Activated T-helper 9 cell treated with anti-CD3 and anti-CD28 coated beads, Interleukin-2, amount 50 U/mL, for 16 hours (primary cell): ENCODE data around the gene LAMC3.
"Not testable (repeated sequence)": the region's sequence is repeated elsewhere in the genome, so short reads cannot be mapped to it uniquely, and the experiment has no call there.

Experiments
- DNase-seq: peaks from one replicate; pipeline ENCODE4 v3.0.0-alpha.2; 2020; ENCODE audit warnings: low read depth

The LAMC3 gene

DNA sequence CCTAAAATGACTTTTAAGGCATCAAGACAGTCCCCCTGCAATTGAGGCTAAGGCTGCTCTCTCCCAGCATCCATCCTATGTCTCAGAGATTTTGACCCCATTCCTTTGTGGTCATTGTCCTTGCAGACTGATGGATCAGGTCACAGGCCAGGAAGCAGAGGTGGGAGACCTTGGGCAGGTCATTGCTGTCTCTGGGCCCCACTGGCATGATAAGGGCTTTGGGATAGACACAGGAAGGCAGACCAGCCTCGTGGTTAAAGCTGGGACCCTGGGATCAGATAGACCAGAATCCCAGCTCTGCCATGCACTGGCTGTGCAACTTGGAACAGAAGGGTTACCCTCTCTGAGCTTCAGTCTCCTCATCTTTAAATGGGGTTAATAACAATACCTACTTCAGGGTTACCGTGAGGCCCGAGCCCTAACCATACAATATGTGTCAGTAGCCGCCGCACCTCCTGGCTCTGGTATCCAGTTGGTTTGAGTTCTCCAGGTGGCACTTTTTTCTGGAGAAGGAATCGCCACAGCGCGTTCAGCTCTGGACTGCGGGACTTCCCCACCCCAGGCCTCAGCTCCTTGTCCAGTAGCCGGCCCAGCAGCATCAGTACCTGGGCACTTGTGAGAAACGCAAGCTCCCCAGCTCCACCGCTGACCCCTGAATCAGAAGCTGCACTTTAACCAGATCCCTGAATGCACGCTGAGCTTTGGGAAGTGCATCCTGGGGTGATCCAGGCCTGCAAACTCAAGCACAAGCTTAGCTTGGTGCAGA is 21.4 kb downstream of the LAMC3 start:
- no peak for DNase-seq

DNA sequence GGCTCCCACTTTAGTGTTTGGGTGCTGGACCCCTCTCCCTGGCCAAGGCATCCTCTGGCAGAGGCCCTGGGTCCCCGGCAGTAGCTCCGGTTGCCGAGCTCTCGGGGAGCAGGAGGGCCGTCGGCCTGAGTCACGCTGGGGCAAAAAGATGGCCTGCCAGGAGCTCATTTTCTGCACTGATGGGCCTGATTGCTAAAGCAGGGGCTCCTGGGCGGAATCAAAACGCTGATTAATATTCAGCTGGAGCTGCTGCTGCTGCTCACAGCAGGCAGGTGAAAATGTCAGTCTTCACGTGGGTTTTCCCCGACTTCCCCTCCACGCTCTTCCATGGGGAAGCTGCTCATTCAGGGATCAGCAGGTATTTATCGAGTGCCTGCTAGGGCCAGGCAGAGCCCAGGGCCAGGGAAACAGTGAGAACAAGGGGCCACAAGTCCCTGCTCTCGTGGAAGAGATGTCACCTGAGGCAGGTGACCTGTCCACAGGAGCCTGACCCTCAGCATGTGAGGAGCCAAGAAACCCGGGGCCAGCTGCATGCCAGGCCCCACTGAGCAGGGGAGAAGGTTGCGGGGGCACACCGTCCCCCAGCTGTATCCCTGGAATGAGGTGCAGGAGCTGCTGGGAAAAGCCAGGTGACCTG is 22.1 kb downstream of the LAMC3 start:
- no peak for DNase-seq

DNA sequence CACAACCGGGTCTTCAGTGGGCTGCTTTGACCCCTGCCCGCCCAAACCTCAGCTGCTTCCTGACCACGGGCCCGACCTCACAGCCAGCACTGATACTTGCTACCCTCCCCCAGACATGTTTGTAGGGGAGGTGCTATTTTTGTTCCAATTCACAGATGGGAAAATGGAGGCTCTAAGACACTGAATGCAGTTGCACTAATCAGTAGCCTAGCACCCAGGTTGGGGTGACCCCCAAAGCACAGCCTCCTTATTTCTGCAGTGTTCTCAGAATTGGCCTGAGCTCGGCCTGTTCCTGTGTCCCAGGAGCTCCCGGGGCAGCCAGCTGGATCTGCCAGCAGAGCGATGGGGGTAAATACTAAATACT is 22.6 kb downstream of the LAMC3 start:
- no peak for DNase-seq

DNA sequence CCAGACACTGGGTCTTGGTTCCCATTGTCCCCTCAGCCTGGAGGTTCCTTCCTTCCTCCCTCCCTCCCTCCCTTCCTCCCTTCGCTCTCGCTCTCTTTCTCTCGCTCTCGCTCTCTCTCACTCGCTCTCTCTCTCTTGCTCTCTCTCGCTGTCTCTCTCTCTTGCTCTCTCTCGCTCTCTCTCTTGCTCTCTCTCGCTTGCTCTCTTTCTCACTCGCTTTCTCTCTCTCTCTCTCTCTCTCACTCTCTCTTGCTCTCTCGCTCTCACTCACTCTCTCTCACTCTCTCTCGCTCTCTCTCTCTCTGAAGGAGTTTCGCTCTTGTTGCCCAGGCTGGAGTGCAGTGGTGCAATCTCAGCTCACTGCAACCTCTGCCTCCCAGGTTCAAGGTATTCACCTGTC is 23.4 kb downstream of the LAMC3 start:
- DNase-seq, result no peak

DNA sequence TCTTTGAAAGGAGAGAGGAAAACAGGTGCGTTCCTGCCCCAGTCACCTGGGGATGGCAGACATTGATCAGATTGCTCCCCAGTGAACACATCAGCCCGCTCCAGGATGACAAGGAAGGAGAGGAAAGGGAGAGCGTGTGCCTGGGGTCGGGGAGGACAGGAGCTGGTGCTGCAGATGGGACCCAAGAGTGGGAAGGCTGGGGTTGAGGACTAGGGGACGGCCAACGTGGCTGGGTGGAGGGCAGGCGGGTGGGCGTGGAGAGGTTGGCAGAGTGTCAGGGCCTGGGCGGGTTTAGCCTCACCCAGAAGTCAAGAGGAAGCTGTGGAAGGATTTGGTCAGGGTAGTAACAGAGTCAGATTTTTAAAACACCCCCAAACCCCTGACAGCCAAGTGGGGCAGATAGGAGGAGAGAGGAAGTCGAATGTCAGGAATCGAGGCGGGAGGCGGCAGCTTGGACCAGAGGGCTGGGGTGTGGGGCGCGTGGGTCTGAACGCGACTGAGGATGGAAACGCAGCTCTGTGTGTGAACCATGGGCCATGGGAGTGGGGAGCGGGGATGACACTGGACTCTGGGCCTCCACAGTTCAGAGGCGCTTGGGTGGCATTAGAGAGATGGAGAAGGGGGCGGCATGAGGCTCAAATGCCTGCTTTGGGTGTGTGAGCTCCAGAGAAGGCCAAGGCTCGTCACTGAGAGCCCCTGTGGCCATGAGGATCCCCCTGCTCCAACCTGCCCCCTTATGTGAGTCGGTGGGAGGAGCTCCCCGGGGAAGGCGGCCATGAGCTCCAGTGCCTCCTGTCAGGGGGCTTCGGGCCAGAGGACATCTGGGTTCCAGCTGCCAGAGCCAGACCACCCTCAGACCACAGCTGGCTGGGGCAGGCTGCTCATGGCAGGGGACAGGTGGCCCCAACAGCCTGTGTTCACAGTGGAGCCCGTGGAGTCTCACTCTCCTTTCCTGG is 24.6 kb downstream of the LAMC3 start:
- DNase-seq, result no peak

DNA sequence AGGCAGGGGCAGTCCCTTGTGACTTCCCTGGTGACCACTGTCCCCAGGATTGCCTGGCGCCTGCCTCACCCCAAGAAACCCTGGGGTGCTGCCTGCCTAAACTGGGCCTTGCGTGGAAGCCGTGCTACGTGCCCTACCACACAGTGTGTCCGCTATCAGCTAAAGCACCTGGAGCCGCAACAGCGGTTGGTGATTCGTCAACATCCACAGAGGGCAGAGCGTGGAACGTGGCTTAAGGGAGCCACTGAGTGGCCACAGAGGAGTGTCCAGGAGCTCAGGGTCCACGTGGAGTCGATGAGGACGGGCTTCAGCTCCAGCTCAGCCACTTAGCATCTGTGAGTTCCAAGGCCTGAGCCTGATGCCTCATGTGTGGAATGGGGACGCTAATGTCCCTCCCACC is 25.3 kb downstream of the LAMC3 start:
- no peak for DNase-seq

DNA sequence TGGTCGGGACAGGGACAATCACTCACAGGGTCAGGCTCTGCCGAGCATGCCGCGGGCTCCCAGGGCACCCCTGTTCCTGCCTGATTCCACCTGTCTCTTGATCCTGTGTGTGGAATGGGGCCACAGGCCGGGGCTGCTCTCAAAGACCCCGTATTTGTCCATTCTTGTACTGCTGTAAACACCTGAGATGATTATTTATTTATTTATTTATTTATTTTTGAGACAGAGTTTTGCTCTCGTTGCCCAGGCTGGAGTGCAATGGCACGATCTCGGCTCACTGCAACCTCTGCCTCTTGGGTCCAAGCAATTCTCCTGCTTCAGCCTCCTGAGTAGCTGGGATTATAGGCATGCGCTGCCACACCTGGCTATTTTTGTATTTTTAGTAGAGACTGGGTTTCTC is 25.8 kb downstream of the LAMC3 start:
- not testable (repeated sequence) for DNase-seq

DNA sequence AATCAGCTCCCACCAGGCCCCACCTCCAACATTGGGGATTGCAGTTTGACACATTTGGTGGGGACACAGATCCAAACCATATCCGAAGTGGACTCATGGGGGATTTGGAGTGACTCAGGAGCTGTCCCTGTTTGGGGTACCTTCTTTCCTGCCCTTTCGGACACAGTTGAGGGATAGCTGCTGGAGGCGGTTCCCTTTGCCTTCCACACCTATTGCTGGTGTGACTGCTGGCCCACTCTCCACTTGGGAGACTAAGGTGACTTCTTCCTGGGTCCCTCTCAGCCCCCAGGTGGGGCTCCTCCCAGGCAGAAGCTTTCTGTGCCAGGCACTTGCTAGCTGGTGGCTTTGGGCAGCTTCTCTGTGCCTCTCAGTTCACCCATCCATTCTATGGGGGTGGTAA is 26.6 kb downstream of the LAMC3 start:
- no peak for DNase-seq

DNA sequence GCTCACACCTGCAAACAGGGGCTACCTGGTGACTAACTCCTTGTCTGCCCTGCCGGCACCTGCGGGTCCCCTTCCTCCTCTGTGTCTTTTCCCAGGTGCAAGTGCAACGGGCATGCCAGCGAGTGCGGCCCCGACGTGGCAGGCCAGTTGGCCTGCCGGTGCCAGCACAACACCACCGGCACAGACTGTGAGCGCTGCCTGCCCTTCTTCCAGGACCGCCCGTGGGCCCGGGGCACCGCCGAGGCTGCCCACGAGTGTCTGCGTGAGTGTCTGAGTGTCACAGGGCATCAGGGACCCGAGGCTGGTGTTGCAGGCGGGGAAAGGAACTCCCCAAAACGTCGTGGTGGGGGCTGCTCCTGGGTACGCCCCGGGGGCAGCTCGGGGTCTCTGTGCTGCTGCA is 27.1 kb downstream of the LAMC3 start:
- DNase-seq, result no peak

DNA sequence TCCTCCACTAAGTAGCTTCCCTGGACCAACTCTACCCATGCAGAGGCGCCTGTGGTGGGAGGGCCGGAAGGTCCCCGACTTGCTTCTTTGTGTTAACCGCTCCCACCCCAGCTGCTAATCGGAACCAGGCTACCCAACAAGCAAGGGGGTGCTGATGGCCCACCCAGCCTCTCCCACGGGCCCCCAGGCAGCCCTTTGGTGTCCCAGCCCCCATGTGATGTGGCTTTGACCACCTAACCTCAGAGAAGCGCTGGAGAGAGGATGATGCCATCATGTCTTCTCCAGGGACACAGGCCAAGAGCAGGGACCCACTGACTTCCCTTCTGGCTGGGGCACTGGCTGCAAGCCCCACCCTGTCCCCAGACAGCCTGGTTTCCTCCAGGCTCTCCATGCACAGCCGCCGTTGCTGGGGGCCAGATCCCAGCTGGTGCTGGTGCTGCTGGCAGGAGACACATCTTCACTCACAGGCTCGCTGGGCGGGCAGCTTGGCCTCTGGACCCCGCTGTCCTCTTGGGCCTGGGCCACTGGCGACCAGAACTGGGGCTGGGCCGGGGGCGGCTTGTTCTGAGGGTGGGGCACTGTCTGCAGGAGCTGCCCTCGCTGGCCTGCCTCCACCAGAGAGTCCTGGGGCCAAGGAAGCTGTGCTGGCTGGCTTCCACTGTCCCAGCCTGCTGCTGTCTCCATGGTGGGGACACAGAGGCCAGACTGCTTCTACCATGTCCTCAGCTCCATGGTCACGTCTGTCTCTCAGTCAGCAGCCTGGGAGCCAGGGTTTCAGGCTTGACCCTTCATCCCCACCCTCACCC is 27.8 kb downstream of the LAMC3 start:
- DNase-seq, result no peak

DNA sequence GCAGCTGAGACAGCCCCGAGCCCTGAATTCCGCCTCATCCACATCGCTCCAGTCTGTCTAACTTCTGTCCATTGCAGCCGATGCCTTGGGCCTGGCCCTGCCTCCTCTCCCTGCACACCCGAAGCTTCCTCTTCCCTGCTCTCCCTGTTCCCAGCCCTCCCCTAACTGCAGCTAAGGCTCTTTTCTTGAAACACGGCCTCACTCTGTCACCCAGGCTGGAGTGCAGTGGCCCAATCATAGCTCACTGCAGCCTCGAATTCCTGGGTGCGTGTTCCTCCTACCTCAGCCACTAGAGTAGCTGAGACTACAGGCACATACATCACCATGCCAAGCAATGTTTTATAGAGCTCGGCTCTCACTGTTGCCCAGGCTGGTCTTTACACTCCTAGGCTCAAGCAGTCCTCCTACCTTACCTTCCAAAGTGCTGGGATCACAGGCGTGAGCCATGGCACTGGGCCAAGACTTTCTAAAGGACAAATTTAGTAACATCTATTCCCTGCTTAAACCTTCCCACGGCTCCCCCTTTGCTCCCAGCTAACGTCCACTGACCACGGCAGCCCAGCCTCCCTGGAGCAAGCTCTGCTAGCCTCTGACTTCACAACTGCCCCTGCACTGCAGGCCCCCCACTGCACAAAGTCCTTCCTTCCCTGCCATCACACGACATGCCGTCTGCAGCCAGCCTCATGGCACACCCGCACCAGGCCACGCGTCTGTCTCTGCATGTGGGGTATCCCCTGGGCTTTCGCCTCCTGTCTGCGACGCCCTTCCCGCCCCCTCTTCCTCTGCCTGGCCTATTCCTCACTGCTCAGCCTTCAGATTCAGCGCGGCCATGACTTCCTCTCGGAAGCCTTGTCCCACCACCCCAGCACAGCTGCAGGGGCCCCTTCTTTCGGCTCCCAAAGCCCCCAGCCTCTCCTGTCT is 28.6 kb downstream of the LAMC3 start:
- DNase-seq, result no peak

DNA sequence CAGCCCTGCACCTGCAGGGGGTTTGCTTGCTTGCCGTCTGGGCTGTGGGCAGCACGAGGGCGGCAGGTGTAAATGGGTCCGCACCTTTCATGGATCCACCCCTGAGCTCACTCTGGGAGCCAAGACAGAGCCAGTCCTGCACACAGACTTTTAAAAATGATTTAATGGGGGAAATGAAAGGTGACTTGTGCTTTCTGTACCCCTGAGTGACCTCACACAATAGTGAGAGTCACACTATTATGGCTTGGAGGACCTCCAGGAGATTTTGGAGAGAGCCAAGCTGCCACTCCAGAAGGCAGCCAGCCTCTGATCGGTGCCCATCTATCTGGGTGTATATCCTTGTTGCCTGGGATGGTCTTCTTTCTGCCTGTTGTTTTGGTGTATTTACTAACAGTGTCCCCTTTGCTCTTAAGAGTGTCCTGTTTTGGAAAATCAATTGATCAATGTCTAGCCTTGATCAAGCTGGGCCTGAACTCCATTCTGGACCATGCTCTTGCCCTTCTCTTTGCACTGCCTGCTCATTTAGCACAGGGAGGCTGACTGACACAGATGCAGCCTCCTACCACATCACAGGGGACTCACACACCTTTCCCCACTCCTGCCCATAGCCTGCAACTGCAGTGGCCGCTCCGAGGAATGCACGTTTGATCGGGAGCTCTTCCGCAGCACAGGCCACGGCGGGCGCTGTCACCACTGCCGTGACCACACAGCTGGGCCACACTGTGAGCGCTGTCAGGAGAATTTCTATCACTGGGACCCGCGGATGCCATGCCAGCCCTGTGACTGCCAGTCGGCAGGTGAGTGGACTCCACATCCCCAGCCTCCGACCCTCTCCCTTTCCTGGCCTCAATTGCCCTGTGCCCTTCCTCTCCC is 29.5 kb downstream of the LAMC3 start:
- DNase-seq, result no peak

DNA sequence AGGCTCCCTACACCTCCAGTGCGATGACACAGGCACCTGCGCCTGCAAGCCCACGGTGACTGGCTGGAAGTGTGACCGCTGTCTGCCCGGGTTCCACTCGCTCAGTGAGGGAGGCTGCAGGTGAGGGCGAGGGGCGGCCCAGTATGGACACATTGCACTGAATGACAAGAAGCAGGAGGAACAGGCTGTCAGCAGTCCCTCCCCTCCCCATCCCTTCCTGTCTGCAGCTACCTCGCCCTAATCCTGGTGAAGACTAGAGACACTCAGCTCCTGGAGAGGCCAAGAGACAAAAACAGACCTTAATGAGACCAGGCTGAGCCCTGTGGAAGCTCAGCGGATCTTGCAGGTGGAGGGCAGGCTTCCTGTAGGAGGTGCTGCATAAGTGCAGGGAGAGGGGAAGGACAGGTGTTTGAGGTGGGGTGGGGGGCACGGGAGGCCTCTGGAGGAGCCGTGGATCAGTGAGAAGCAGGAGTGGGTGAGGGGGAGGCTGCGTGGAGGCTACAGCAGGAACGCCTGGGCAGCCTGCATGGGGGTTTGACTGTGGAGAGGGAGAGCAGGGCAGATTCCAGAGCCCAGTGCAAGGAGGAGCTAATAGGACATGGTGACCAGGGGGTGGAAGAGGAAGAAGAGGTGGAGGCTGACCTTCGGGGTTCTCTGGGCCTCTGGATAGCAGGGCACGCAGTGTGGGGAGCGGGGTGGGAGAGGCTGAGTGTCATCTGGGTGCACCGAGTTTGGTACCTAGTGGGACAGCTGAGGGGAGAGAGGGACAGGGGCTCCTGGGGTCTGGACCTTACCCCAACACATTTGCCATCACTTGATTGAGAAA is 30.4 kb downstream of the LAMC3 start:
- DNase-seq, result no peak

DNA sequence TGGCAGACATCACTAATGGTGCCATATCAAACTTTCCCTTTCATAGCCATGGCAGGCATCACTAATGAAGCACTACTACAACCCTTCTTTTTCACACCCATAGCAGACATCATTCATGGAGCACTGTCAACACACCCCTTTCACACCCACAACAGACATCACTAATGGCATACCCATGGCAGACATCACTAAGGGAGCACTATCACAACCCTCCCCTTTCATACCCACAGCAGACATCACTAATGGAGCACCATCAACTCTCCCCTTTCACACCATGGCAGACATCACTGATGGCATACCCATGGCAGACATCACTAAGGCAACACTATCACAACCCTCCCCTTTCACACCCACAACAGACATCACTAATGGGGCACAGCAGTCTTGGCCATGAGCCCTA is 33.7 kb downstream of the LAMC3 start:
- no peak for DNase-seq

DNA sequence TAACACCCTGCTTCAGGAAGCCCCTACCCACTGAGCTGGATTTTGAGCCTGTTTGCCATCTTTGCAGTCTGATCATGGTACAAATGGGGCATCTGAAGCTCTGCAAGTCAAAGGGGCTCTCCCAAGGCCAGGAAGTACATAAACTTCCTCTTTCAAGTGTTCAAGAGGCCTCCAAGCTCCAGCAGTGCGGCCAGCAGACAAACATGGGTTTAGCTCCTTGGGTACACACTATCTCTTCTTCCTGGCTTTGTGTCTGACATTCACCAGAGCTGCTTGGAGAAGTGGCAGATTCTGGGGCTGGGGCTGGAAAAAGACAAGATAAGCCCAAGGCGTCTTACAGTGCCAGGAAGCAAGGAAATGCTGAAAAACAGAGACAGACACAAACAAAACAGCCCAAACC is 34.1 kb downstream of the LAMC3 start:
- DNase-seq, result no peak

DNA sequence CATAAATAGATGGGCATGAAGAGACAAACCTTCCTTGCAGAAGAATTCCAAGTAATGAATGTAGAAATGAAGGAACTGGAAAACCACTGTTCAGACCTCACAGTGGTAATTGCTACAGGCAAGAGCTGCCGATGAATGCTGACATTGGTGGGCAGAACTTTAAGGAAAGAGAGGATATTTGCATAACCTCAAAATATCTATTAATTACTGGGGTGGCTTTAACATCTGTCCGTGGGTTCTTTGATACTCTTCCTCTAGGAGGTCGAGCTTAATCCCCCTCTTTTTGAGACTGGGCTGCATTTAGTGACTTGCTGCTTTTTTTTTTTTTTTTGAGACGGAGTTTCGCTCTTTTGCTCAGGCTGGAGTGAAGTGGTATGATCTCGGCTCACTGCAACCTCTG is 34.7 kb downstream of the LAMC3 start:
- no peak for DNase-seq

DNA sequence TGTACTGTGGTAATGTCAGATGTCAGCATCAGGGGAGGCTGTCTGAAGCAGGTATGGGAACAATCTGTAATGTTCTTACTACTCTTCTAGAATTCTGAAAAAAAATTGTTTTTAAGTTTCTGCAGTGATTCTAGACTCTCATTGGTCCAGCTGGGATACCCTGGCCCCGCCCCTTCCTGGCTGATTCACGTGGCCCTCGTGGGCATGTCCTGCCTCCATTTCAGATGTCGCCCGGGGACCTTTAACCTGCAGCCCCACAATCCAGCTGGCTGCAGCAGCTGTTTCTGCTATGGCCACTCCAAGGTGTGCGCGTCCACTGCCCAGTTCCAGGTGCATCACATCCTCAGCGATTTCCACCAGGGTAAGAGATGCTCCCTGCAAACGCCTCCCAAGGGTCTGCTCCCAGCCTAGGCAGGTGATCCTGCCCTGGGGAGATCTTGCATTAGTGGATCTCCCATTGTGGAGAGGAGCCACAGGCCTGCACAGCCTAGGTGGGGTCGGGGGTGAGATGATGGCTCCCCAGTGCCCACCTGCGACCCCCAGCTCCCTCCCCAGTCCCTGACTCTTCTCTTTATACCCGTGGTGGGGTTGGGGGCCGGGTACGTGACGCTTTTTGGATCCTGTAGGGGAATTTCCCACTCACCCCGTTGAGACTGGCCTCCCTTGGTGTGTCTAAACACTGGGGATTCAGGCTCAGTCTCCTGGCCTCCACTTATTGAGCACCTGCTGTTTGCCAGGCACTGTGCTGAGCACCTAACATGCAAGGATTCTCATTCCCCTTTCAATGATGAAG is 36.5 kb downstream of the LAMC3 start:
- DNase-seq, result no peak

DNA sequence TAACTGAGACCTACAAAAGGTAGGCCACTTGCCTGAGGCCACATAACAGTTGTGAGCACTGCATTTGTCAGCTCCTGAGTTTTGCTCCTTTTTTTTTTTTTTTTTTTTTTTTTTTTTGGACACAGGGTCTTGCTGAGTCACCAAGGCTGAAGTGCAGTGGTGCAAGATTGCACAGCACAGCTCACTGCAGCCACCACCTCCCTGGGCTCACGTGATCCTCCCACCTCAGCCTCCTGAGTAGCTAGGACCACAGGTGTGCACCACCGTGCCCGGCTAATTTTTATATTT is 37.1 kb downstream of the LAMC3 start:
- no peak for DNase-seq
